ENCODE measurements around the gene SYNGR4.

DNA sequence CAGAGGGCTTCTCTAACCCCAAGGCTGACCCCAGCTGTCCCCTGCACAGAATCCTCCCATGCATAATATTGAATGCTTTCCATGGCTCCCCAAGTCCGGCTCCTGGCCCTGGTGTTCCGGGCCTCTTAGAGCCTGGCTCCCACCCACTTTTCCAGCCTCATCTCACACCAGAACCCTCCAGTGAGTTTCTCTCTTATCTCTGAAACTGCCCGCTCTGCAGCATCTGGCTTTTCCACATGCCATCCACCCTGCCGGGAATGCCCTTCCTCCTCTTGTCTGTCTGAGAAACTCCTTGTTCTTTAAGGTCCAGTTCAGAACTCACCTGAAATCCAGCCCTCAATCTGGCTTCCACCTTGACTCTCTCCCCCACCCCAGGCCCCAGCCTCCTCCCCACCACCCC lies 6.8 kb downstream of the SYNGR4 start:
- TF ChIP-seq, protein P1, sequence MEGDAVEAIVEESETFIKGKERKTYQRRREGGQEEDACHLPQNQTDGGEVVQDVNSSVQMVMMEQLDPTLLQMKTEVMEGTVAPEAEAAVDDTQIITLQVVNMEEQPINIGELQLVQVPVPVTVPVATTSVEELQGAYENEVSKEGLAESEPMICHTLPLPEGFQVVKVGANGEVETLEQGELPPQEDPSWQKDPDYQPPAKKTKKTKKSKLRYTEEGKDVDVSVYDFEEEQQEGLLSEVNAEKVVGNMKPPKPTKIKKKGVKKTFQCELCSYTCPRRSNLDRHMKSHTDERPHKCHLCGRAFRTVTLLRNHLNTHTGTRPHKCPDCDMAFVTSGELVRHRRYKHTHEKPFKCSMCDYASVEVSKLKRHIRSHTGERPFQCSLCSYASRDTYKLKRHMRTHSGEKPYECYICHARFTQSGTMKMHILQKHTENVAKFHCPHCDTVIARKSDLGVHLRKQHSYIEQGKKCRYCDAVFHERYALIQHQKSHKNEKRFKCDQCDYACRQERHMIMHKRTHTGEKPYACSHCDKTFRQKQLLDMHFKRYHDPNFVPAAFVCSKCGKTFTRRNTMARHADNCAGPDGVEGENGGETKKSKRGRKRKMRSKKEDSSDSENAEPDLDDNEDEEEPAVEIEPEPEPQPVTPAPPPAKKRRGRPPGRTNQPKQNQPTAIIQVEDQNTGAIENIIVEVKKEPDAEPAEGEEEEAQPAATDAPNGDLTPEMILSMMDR (IDR thresholded peaks at IDR 0.05), result no peak
- TF ChIP-seq EZH2 (IDR thresholded peaks at IDR 0.05; ENCODE audit: borderline replicate concordance, insufficient read depth, low read depth, low read length, poor library complexity, severe bottlenecking), result no peak
